OCI-LY7 (cell line): ENCODE measurements around the gene SCRT2.

Source experiments
- CTCF ChIP-seq: fragments of 200-600 bp; sonication (generic); conservative IDR thresholded peaks from 2 replicates; pipeline ENCODE4 v1.5.1; 2014; ENCODE audit warnings: mild to moderate bottlenecking, antibody characterized with exemption, low read length, moderate library complexity, mixed read lengths
- EZH2phosphoT487 ChIP-seq: fragments of 200-600 bp; sonication (generic); IDR thresholded peaks from 2 replicates; pipeline ENCODE4 v1.6.1; 2018; ENCODE audit warnings: low read depth, borderline replicate concordance, mild to moderate bottlenecking, mixed run types, antibody characterized with exemption, low read length, moderate library complexity, mixed read lengths

- TF ChIP-seq CTCF (no peak), EZH2phosphoT487 (no peak)
Measured at GRCh38 chr20:719068-719467, 43.5 kb upstream of the SCRT2 start.
